Skin of body (tissue), 2 donors: ENCODE results near the gene ZNF414. TPM values are rescaled to one million over a fixed set of nuclear protein-coding genes. Genes with fewer than 3 reads are reported as not detected.
"Not testable (repeated sequence)": the region's sequence is repeated elsewhere in the genome, so short reads cannot be mapped to it uniquely, and the experiment has no call there.

Experiments
- DNase-seq: peaks from one replicate; lab custom pipeline; 2025; lab: John Stamatoyannopoulos, UW
- total RNA-seq: library from RNA; depleted of rRNA; stranded (reverse); fragments of >200 nt; gene quantifications from one replicate; pipeline ENCODE4 v1.2.3, GENCODE V29; 2014

Gene ZNF414
- 4.8 TPM for total RNA-seq

DNA sequence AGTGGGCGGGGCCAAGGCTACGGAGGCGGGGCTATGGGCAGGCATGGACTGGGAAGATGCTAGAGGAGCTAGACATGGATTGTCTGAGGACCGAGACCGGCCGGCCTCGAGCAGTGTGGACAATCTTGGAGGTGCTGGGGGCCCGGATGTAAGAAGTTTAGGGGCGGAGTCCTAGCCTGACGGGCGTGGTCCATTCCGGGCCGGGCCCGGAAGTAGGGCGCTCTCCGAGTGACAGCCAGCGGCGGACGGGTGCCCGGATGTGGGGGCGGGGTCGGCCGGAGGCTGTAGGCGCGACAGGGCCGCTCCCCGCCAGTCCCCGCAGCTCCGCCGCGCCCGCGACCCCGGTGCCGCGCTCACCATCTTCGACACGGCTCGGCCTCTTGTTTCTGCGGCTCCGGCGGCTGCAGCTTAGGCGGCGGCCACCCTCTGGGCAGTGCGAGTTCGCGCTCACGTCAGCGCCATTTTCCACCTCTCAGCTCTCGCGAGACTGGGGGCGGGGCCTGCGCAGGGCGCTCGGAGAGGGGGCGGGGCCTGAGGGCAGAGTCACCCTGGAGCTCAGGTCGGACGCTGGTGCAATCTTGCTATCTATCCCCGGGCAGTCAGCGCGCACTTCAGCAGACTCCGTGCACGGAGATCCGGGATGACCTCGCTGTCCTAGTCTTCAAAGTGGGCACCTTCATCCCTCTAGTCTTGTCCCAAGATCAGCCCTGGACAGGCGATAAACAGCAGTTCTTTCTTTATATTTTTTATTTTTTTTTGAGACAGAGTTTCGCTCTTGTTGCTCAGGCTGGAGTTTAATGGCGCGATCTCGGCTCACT lies at the start of gene ZNF414:
Gene ZNF414, minus strand, starts transcription at position 481 of the 818 bp plus-strand sequence. Its CDS starts 121 bp downstream, at position 360.
- peak; percentile 89 for DNase-seq

GRCh38 chr19:8561075-8561764 lies 47.3 kb upstream of the ZNF414 start:
- no peak for DNase-seq

DNA sequence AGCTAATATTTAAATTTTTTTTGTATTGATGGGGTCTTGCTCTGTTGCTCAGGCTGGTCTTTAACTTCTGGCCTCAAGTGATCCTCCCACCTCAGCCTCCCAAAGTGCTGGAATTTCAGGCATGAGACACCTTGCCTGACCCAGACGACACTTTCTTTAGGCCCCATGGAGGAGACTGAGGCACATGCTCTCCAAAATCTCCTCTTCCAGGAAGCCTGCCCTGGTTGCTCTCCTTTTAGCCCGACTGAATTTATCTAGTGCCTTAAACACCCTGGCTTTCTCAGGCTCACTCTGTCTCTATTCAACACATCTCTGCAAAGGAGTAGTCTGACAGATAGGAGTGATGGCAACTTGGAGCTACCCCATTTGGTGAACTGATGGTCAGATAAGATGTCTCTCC lies 44.4 kb upstream of the ZNF414 start:
- no peak for DNase-seq

DNA sequence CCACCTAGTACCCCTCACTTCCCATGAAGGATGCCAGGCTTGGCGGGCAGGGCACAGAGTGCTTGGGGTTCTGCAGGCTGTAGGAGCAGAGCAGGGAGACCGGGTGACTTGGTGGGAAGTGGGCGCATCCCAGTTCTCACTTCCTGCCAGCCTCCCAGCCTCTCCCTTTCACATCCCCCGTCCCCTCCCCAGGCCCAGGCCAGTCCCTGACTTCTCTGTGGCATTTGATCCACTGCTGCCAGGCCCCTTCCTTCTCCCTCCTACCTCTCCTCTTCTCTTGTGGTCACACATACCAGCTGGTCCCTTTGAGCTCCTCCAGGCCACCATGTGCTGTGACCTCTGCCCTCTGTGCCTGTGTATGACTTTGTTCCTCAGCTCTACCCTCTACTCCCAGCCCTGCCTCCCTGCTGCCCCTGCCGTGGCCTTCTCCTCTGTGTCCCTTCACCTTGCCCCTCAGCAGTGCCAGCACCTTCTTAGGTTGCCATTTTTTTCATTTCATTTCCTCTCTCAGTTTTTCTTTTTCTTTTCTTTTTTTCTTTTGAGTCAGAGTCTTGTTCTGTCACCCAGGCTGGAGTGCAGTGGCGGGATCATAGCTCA lies 43.8 kb upstream of the ZNF414 start:
- no peak for DNase-seq

DNA sequence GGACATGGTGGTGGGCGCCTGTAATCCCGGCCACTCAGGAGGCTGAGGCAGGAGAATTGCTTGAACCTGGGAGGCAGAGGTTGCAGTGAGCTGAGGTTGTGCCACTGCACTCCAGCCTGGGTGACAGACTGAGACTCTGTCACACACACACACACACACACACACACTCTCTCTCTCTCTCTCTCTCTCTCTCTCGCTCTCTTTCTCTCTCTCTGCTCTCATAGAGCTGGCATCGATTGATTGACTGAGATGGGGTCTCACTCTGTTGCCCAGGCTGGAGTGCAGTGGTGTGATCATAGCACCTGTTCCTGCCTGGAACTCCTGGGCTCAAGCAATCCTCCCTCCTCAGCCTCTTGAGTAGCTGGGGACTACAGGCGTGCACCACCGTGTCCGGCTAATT lies 39.8 kb upstream of the ZNF414 start:
- DNase-seq: not testable (repeated sequence)

GRCh38 chr19:8552810-8553209 lies 38.8 kb upstream of the ZNF414 start:
- DNase-seq: no peak

GRCh38 chr19:8550070-8550469 lies 36.1 kb upstream of the ZNF414 start:
- DNase-seq: no peak

GRCh38 chr19:8545743-8546142 lies 31.8 kb upstream of the ZNF414 start:
- DNase-seq: no peak

DNA sequence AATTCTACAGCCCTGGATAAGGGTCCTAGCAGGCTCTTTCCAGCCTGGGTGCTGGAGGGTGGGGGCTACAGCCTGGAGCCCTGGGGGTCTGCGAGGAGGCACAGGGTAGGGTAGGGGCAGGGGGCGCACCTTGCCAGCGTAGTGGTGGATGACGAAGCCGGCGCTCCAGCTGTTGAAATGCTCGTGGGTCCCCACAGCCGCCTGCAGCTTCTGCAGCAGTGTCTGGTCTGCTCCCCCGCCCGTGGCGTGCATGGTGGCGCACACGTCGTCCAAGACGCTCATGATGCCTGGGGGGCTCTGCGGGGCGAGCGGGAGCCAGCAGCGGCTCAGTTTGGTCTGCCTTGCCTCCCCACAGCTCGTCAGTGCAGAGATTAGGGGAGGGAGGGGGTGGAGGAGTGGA lies 30.2 kb upstream of the ZNF414 start:
- DNase-seq: no peak

GRCh38 chr19:8539621-8540149 lies 25.7 kb upstream of the ZNF414 start:
- no peak for DNase-seq

DNA sequence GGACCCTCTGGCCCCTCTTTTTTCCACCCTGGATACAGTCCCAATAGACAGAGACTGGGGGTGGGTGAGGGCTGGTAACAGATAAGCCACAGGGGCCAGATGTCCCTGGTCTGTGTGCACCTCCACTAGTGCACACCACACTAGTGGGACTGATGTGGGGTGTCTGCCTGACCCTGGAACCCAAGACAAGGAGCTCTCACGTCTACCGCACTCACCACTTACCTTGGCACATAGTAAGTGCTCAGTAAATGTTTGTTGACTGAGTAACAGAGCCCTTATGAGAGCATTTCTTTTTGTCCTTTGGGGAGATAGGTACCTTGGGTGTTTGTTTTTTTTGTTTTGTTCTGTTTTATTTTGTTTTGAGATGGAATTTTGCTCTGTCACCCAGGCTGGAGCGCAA lies 23.1 kb upstream of the ZNF414 start:
- DNase-seq: no peak

DNA sequence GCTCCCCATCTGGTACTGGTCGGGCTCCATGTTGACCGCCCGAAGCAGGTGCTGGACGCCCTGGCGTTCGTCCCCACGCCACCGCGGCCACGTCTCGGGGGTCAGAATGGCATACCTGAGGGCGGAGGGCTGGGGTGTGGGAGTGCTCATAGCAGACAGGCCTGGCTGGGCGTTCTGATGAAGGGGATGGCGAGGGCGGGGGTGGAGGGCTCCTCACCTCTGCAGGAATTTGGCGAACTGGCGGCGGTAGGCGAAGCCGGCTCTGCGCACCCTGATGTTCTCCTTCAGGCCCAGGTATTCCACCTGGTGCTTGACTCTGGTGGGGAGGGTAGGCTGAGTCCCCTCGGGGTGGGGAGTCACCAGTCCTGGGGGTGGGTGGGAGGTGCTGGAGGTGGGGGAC lies 22.3 kb upstream of the ZNF414 start:
- no peak for DNase-seq

- DNase-seq: no peak
Measured at GRCh38 chr19:8532225-8532624, 18.3 kb upstream of the ZNF414 start.

GRCh38 chr19:8531470-8531869 lies 17.5 kb upstream of the ZNF414 start:
- DNase-seq: no peak

DNA sequence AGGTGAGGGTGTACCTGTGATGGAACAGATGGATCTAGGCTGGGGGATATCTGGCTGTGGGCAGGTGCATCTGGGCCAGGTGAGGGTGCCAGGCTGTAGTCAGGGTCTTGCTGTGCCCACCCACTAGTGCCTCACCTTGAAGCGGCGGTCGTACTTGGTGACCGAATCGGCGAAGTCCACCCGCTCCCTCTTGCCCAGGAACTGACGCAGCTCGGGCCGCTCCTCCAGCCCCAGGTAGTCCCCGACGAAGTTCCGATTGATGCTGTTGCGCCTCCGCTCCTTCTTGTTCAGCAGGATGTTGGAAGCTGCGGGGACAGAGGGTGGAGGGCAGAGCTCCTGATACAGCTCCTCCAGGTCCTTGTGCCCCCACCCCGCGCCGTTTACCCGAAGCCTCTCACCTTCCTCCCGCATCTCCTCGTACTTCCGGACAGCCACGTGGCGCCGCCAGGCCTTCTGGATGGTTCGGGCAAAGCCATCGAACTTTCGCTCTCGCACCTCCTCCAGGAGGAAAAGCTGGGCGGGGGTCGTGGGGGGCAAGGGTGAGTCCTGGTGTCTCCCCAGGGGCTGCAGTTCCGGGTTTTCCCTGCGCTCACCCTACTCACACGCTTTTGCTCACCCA lies 16.2 kb upstream of the ZNF414 start:
- no peak for DNase-seq

DNA sequence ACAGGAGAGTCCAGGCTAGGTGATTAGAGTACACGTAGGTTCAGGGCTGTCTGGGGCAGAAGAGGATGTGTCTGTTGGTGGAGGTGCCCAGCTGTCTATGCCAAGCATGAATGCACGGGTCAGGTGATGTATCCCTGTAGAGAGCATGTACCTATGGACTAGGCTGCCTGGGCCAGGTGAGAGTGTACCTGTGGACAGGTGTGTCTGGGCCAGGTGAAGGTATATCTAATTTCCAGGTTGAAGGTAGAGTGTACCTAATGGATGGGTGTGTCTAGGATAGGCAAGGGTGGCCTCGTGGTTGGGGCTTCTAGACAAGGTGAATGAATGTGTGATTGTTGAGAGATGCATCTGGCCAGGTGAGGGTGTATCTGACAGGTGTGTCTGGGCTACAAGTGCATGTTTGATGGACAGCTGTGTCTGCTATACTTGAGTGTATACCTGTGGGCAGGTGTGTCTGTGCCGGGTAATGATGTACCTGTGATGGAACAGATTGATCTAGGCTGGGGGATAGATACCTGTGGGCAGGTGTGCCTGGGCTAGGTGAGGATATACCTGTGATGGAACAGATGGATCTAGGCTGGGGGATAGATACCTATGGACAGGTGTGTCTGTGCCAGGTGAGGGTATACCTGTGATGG lies 15.5 kb upstream of the ZNF414 start:
- DNase-seq: no peak

GRCh38 chr19:8528500-8528899 lies 14.5 kb upstream of the ZNF414 start:
- DNase-seq: no peak

DNA sequence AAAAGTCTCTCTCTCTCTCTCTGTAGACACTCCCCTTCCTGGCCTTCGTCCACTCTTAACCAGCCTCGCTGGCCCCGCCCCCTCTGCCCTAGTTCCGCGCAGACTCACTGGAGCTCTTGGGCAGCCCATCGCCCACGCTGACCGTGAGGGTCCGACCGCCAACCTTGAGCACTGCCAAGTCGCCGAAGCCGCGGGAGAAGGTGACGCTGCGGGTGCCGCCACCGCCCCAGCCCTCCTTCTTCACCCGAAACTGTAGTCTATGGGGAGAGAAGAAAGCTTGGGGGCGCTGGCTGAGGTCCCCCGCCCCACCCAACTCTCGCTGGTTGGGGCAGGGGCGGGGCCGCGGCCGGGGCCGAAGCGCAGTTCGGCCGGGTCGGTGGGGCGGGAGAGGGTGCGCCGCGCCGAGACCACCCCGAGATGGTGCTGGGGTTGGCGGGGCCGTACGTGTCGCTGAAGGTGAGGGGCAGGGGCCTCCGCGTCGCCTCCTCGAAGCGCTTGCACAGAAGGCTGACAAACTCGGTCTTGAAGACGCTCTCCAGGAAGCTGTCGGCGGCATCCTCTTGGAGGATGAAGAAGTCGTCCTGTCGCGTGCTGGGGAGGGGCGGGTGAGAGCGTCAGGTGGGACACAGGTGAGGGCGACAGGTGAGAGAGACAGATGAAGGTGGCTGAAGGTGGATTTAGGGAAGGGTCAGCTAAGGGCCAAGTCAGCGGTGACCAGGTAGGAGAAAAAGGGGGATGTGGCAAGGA lies 12.6 kb upstream of the ZNF414 start:
- peak; percentile 85 for DNase-seq

GRCh38 chr19:8525401-8525684 lies 11.4 kb upstream of the ZNF414 start:
- no peak for DNase-seq

DNA sequence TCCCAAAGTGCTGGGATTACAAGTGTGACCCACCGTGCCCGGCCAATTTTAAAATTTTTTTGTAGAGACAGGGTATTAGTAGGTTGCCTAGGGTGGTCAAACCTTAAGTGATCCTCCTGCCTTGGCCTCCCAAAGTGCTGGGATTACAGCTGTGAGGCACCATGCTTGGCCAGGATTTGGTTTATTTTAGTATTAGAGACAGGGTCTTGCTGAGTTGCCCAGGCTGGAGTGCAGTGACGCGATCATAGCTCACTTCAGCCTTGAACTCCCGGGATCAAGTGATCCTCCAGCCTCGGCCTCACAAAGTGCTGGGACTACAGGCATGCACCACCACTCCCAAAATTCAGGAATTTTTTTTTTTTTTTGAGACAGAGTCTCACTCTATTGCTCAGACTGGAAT lies 5.4 kb upstream of the ZNF414 start:
- no peak for DNase-seq

GRCh38 chr19:8518536-8518935 lies 4.6 kb upstream of the ZNF414 start:
- no peak for DNase-seq
